Measurements from ENCODE around the gene SAMD14.

SAMD14 gene

DNA sequence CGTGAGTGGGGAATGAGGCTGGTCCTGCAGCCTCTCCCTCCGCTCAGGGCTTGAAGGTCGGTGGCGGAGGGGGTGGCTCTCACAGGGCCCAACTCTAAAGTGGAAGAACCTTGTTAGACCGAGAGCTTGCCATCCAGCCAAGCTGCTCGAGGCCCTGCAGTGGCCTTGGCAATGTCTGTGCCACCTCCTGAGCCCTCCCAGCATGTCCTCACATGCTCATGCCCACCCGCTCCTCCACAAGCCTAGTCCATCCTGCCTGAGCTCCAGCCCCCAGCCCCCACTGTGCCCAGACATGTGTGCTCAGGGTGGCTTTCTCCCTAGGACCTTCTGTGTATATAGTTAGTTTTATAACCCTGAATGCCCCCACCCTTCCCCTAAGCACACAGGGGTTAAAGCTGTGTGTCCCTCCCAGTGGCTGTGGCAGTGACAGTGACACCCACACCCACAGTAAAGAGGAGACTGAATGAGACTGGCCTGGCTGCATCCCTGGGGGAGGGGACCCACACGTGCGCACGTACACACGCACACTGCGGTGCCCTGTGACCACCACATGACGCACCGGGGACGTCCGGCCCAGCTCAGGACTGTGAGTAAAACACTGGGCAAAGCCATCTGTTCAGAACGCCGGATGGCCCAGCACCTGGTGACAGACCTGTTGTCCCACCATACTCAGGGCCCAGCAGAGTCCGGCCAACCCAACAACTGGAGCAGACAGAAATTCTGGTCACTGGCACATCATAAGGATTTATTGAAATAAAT, 19.2 kb downstream of the SAMD14 start:
- DNase-seq: no peak

DNA sequence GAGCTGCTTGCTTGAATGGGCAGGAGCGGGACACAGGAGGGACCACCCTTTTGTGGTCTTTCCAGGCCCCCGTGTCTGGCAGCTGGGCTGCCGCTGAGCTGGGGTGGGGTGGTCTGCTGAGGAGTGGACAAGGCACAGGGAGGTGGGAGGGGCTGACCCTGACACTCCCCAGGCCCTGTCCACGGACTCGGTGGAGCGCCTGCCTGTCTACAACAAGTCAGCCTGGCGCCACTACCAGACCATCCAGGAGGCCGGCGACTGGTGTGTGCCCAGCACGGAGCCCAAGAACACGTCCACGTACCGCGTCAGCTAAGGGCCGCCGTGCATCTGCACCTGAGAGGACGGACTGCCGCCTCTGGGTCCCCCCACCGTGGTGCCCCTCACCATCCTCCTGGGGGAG, 20.2 kb downstream of the SAMD14 start:
- DNase-seq: no peak

- no peak for DNase-seq
These were observed 20.8 kb downstream of the SAMD14 start for GRCh38 chr17:50109207-50109606.

GRCh38 chr17:50108556-50108955, 21.4 kb downstream of the SAMD14 start:
- no peak for DNase-seq

- DNase-seq: no peak
These were observed 22.1 kb downstream of the SAMD14 start for GRCh38 chr17:50107790-50108414.

DNA sequence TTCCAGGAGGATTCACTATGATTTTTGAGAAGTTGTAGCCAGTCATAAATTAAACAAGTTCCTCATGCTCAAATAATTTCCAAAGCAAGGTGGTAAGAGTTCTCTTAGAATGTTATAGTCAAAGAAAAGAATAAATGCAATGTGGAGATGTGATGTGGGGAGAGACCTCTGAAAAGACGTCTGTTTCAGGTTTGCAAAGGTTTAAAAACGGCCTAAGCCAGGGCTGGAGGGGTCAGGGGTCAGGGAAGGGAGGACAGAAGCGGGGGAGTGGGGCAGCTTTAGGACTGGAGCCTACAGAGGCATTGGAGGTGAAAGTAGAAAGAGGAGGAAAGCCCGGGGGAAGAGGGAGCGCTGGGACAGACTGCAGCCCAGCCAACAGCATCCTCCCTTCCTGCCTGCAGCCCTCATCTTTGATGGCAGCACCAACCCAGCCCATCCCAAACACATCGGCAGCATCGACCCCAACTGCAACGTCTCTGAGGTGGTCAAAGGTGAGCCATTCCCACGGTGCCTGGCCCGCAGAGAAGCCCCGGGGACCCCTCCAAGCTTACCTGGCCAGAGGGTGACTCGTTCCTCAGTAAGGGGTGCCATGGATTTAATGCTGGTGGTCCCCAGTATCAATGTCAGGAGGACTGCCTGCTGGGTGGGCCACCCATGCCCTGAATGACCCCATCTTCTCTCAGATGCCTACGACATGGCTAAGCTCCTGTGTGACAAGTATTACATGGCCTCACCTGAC, 23.4 kb downstream of the SAMD14 start:
- no peak for DNase-seq

GRCh38 chr17:50105811-50106210, 24.1 kb downstream of the SAMD14 start:
- no peak for DNase-seq

GRCh38 chr17:50103941-50104340, 26.0 kb downstream of the SAMD14 start:
- no peak for DNase-seq

GRCh38 chr17:50103252-50103651, 26.7 kb downstream of the SAMD14 start:
- DNase-seq: no peak

DNA sequence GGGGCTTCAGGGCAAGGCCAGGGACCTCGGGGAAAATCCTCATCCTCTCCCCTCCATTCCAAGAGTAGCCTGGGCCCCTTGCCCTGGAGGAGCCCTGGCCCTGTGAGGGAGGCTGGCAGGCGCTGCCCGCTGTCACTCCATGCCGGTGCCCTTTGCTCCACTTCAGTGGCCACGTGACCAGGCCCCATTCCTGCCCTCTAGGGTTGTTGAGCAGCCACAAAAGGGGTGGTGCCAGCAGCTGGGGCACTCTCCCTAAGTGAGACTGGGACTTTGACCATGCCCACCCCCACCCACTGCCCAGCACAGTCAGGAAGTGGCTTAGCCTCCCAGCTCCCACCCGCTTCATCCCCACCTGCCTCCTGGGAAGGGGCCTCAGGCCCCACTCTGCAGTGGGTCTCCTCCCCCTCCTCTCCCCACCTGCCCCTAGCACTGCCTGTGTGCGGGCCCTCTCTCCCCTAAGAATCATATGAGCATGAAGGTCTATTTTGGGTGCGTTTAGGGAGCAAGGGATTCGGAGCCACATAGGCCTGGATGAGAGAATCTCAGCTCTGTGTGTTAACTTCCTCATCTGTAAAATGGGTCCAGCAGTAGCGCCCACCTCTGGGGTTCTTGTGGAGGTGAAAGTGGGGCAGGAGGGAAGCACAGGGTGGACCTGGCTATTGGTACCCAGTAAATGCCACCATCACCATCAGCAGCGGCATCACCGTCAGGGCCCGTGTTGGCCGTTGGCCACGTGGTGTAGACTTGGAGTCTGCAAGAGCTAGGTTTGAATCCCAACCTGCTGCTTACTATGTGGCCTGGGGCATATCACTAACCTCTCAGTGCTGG, 27.6 kb downstream of the SAMD14 start:
- no peak for DNase-seq

- no peak for DNase-seq
These were observed 28.4 kb downstream of the SAMD14 start for GRCh38 chr17:50101346-50102163.

DNA sequence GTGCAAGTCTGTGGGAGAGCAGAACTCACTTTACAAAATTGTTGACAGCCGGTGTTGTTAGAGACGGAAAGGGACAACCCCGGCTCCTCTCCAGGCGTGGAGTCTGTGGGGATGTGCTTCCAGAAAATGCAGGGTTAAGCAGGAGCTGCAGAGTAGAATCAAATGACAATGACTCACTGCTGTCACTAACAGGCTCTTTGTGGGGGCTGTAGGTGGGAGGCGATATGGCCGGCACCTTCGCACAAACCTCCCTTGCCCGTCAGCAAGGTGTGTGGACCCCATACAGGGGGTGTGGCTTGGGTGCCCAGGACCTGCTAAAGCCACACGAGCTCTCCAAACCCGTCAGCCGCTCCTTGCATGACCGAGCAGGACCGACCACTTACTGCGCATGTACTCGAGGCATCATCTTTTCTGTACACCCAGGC, 29.0 kb downstream of the SAMD14 start:
- no peak for DNase-seq

DNA sequence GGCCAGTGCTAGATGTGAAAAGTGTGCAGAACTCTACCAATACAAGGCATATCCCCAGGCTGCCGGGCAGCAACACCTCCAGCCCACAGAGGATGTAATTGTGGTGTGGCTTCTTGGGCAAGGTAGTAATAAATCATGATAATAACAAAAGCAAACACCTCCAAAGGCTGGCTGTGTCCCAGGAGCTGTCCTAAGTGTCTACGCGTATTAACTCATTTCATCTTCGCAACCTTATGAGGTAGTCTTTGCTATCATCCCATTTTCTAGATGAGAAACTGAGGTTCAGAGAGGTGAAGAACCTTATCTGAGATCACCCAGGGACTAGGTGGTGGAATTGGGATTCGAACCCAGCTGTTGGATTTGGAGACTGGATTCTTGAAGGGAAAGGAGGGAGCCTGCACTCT, 29.5 kb downstream of the SAMD14 start:
- no peak for DNase-seq

DNA sequence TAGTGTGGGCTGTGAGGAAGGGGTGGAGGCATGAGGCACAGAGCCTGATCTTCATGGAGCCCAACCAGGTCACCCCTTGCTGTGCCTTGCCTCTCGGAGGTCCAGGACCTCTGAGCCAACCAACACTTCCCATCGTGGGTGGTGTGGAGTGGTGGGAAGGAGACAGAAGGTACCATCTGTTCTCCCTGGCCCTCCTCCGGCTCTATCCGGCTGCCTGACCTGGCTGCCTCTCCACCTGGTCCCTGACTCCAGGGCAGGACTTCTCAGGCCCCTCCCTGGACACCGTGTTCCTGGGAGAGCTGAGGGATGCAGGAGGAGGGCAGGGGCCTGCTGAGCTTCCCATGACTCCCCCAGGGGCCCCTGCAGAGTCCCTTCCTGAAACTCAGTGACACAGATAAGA, 31.0 kb downstream of the SAMD14 start:
- no peak for DNase-seq

DNA sequence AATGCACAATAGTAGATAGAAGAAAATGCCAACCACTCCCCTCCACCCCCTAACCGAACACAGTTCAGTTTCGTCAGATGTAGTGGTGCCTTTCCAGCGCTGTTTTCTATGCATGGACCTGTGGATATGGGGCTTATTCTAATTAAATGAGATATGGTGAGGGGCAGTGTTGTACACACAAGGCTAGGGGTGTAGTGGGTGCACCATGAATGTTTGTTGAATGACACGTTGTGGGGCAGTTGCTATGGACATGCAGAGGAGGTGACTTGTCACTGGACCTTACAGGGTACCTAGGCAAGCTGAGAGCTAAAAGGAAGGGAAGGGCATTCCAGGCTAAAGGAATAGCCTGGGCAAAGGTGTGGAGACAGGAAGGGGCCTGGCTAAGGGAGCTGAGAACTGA, 31.4 kb downstream of the SAMD14 start:
- no peak for DNase-seq

DNA sequence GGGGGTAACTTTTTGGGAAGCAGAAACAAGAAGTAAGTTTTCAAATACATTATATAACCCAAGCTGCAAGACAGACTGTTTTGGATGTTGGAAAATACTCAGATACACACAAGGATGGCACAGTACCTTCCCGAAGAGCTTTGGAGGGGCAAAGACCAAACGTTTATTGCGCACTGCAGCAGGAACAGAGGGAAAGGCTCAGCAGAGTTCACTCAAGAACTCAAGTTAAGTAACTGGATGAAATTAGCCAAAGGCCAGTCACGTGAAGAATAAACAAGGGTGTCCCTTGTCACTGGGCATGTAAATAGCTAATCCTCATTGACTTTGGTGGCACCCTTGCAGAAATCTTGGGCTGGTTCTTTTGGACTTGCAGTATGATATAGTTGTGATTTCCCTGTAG, 32.0 kb downstream of the SAMD14 start:
- no peak for DNase-seq

- DNase-seq: no peak
These were observed 32.5 kb downstream of the SAMD14 start for GRCh38 chr17:50097455-50097854.

DNA sequence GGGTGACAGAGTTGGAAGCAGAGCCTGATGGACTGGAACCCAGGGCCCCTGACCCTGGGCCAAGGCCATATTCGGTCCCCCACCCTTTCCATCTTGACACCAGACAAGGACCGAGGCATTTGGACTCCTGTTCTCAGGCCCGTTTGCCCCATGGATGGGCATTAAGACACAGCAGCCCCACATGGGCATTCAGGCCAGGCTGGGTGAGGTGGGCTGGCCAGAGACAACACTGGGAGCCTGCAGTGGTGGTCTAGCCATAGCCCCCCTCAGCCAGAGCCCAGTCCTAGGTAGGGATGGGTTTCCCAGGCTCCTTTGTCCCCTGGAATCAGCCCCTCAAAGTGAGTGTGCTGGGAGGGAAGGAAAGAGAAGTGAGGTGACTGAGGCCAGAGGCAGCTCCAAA, 33.2 kb downstream of the SAMD14 start:
- DNase-seq: no peak

DNA sequence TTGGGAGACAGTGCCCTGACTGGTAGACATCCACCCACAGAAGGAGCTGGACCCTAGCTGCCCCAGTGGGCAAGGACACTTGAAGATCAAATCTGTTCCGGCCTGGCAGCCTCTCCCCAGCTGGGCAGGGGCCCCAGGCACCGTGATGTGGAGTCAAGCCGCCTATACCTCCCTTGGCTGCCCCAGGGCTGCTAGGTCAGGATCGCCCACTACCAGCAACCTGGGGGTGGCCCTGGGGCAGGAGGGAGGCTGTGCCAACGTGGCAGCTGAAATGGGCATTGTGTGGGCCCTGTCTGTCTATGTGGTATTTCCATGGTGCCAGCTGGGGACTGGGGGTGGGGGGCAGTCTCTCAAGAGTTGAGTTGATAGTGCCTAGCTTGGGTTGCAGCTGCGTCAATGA, 33.9 kb downstream of the SAMD14 start:
- DNase-seq: no peak

GRCh38 chr17:50095626-50096037, 34.3 kb downstream of the SAMD14 start:
- no peak for DNase-seq

DNA sequence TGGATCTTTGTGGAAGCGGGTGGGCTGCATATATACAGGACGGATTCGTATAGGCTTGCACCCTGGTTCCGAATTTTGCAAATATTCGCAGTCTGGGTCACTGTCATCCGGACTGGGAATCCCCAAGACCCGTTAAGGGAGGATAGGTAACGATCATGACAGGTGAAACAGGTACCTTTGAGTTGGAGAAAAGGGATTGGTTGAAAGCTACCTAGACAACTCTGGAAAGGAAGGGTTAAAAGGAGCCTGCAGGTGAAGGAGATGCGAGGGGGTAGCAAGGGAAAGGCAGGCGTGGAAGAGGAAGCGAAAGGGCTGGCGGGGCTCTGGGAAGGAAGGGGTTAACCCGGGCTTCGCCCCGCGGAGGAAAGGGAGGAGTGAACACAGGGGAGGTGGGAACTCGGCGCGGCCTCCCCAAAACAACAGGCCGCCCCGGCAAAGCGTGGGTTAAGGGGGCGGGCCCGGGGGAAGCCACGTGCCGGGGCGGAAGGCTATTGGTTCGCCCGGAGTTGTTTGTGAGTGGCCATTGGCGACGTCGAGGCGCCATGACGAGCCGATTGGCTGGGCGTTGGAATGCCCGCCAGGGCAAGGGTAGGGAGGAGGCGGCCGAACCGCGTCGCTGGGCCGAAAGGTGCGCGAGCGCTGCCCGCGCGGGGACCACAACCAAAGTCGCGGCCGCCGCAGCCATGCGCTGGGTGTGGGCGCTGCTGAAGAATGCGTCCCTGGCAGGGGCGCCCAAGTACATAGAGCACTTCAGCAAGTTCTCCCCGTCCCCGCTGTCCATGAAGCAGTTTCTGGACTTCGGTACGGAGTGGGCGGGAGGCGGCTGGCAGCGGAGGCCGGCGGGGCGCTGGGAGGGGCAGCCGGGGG, 35.0 kb downstream of the SAMD14 start, which contains the start of gene PDK2:
Gene PDK2 (plus strand): TSS at position 599 of the 867 bp plus-strand sequence. CDS start 85 bp downstream, at position 684.
- peak; percentile 47 for DNase-seq

All from NCI-H187 treated with DMSO at 0.1 percent for 48 hours (cell line).